ENCODE results near the gene RNF103. TPM values are rescaled to one million over a fixed set of nuclear protein-coding genes. Genes with fewer than 3 reads are reported as not detected.

RNF103 gene, protein sequence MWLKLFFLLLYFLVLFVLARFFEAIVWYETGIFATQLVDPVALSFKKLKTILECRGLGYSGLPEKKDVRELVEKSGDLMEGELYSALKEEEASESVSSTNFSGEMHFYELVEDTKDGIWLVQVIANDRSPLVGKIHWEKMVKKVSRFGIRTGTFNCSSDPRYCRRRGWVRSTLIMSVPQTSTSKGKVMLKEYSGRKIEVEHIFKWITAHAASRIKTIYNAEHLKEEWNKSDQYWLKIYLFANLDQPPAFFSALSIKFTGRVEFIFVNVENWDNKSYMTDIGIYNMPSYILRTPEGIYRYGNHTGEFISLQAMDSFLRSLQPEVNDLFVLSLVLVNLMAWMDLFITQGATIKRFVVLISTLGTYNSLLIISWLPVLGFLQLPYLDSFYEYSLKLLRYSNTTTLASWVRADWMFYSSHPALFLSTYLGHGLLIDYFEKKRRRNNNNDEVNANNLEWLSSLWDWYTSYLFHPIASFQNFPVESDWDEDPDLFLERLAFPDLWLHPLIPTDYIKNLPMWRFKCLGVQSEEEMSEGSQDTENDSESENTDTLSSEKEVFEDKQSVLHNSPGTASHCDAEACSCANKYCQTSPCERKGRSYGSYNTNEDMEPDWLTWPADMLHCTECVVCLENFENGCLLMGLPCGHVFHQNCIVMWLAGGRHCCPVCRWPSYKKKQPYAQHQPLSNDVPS
- total RNA-seq (2022) (33.3 and 34.1 TPM in 2 replicates), Bru-seq, nascent RNA (percentile 89 among the genes with signal in this experiment), BruChase-seq, experiment 1, labeled RNA remaining after a 6-hour chase (percentile 97 among the genes with signal in this experiment), BruChase-seq, experiment 2, labeled RNA remaining after a 2-hour chase (percentile 99 among the genes with signal in this experiment)
- long read RNA-seq, transcript RNF103-201 (4 exons, 3,477 nt) = major isoform, 34 of 44 reads
- long read RNA-seq, partial matches to known transcripts = 2 of 44 reads
- long read RNA-seq, other reads (novel, unspliced or antisense) = 8 of 44 reads

DNA sequence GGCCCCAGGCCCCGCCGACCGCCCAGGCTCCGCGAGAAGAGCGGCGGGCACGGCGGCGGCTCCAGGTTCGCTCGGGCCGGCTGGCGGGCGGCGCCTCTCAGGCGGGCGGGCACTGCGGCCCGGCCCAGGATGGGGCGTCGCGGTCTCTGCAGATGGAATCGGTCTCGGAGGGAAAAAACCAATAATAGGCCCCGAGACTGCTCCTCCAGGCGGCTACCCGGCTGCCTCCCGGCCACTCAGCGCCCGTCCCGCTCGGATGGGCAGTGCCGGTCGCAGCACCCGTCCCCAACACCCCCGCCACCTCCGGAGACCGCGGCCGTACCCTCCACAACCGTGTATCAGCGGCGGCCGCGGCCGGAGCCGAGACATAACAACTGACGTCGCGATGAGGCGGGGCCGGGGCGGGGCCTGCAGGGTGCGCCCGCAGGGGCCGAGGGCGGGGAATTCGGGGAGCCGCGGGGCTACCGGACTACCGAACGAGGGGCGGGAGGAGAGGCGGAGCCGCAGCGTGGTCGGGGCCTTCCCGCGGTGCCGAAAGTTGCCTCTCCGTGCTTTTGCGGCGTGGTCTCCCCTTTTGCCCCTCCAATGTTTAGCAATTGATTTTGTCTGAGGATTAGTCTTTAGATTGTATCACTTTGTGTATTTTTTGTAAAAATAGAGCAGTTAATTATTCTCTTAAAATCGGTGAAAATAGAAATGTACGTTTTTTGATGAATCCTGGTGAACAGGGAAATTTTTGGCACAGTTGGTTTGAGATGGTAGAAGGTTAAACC is at the start of gene RNF103:
RNF103 (minus strand) TSS at position 372 of the 773 bp plus-strand sequence. CDS start 979 bp downstream, outside the sequence.
- DNase-seq = peak; percentile 98
- CTCF ChIA-PET = no interaction called here

DNA sequence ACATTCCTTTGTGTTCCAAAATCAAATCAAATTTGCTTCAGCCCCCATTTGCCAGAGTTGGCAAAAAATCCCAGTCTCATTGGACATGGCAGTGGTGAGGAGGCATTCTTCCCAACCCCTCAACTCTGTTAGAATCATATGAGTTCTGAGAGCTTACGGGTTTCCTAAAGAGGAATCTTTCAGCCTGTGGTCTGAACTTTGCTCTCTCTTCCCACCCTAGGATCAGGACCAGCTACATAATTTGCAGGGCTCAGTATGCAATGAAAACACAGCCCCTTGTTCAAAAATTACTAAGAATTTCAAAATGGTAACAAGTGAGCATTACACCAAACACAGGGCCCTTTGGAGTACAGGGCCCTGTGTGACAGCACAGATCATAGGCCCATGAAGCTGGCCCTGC is 49.3 kb upstream of the RNF103 start:
- H3K4me3 Mint-ChIP-seq (ENCODE audit: low read depth, unreplicated experiment) = no peak overlapping the region
- CTCF ChIA-PET = no interaction called here
- intact Hi-C loops (cut with micrococcal nuclease; ENCODE audit: unreplicated experiment) = no loop called here
- no peak overlapping the region for H3K27ac Mint-ChIP-seq (ENCODE audit: unreplicated experiment)
- H3K36me3 Mint-ChIP-seq (ENCODE audit: insufficient read depth, unreplicated experiment) = no peaks in the 10 kb centered on the region
- H3K4me1 Mint-ChIP-seq (ENCODE audit: low read depth, unreplicated experiment) = peaks cover 10% of the 10 kb centered on the region
- no peak for DNase-seq
- BruUV-seq (replicated peaks) = no TSS peak
- TF ChIP-seq, protein P1, sequence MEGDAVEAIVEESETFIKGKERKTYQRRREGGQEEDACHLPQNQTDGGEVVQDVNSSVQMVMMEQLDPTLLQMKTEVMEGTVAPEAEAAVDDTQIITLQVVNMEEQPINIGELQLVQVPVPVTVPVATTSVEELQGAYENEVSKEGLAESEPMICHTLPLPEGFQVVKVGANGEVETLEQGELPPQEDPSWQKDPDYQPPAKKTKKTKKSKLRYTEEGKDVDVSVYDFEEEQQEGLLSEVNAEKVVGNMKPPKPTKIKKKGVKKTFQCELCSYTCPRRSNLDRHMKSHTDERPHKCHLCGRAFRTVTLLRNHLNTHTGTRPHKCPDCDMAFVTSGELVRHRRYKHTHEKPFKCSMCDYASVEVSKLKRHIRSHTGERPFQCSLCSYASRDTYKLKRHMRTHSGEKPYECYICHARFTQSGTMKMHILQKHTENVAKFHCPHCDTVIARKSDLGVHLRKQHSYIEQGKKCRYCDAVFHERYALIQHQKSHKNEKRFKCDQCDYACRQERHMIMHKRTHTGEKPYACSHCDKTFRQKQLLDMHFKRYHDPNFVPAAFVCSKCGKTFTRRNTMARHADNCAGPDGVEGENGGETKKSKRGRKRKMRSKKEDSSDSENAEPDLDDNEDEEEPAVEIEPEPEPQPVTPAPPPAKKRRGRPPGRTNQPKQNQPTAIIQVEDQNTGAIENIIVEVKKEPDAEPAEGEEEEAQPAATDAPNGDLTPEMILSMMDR (IDR thresholded peaks at IDR 0.05; ENCODE audit: unreplicated experiment) = no peak
- no peaks in the 10 kb centered on the region for H3K27me3 Mint-ChIP-seq (ENCODE audit: unreplicated experiment)
- H3K9me3 Mint-ChIP-seq (ENCODE audit: low read depth, unreplicated experiment) = no peaks in the 10 kb centered on the region

More for the DNA sequence above, at the start of gene RNF103:
- H3K36me3 Mint-ChIP-seq (ENCODE audit: insufficient read depth, unreplicated experiment) = peaks cover 40% of the 10 kb centered on the region
- intact Hi-C loops (cut with micrococcal nuclease; ENCODE audit: unreplicated experiment) = no loop called here
- TF ChIP-seq, protein P1 (IDR thresholded peaks at IDR 0.05; ENCODE audit: unreplicated experiment) = no peak
- H3K27me3 Mint-ChIP-seq (ENCODE audit: unreplicated experiment) = no peaks in the 10 kb centered on the region
- H3K4me1 Mint-ChIP-seq (ENCODE audit: low read depth, unreplicated experiment) = peaks cover 9% of the 10 kb centered on the region
- H3K27ac Mint-ChIP-seq (ENCODE audit: unreplicated experiment) = peak within 1 kb of the TSS; percentile 95
- BruUV-seq (replicated peaks) = no TSS peak
- H3K9me3 Mint-ChIP-seq (ENCODE audit: low read depth, unreplicated experiment) = no peaks in the 10 kb centered on the region
- peak within 1 kb of the TSS; percentile 92 for H3K4me3 Mint-ChIP-seq (ENCODE audit: low read depth, unreplicated experiment)

DNA sequence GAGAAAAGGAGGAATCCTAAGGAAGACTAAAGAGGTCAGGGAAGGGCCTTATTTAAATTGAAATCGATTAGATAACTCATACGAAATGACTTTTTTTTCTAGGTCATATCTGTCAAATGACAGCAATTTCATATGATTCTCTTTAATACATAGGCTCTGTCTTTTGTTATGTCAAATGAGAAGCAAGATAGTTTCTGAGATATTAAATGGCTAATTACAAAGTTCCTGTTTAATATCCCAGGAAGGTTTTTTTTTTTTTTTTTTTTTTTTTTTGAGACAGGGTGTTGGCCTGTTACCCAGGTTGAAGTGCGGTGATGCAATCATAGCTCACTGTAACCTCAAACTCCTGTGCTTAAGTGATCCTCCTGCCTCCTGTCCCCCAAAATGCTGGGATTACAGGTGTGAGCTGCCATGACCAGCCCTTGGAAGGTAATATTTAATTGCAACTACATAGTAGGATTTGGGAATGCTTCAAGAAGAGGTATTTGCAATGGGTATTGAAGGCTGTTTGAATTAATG is 48.4 kb upstream of the RNF103 start:
- H3K9me3 Mint-ChIP-seq (ENCODE audit: low read depth, unreplicated experiment) = no peaks in the 10 kb centered on the region
- no peak for DNase-seq
- no peaks in the 10 kb centered on the region for H3K27me3 Mint-ChIP-seq (ENCODE audit: unreplicated experiment)
- TF ChIP-seq, protein P1 (IDR thresholded peaks at IDR 0.05; ENCODE audit: unreplicated experiment) = no peak
- peaks cover 10% of the 10 kb centered on the region for H3K4me1 Mint-ChIP-seq (ENCODE audit: low read depth, unreplicated experiment)
- H3K36me3 Mint-ChIP-seq (ENCODE audit: insufficient read depth, unreplicated experiment) = no peaks in the 10 kb centered on the region
- no peak overlapping the region for H3K4me3 Mint-ChIP-seq (ENCODE audit: low read depth, unreplicated experiment)
- BruUV-seq (replicated peaks) = no TSS peak
- intact Hi-C loops (cut with micrococcal nuclease; ENCODE audit: unreplicated experiment) = no loop called here
- CTCF ChIA-PET = no interaction called here
- no peak overlapping the region for H3K27ac Mint-ChIP-seq (ENCODE audit: unreplicated experiment)

Measured in Calu3 (cell line).